BLaER1 (cell line): ENCODE data around the gene CD200R1.

Experiments
- H3K27ac ChIP-seq: shearing (Covaris generic); formaldehyde crosslinking; 2 replicates; pipeline ENCODE4 v1.8.1; 2022
- H3K27me3 ChIP-seq: shearing (Covaris generic); formaldehyde crosslinking; 2 replicates; pipeline ENCODE4 v1.8.1; 2022
- H3K36me3 ChIP-seq: shearing (Covaris generic); formaldehyde crosslinking; 2 replicates; pipeline ENCODE4 v1.8.1; 2022
- H3K4me1 ChIP-seq: shearing (Covaris generic); formaldehyde crosslinking; 2 replicates; pipeline ENCODE4 v1.8.1; 2022
- H3K4me2 ChIP-seq: shearing (Covaris generic); formaldehyde crosslinking; 2 replicates; pipeline ENCODE4 v1.8.1; 2022
- H3K4me3 ChIP-seq: shearing (Covaris generic); formaldehyde crosslinking; 2 replicates; pipeline ENCODE4 v1.8.1; 2022
- H3K9ac ChIP-seq: shearing (Covaris generic); formaldehyde crosslinking; 2 replicates; pipeline ENCODE4 v1.8.1; 2022
- H3K9me3 ChIP-seq: shearing (Covaris generic); formaldehyde crosslinking; 2 replicates; pipeline ENCODE4 v1.8.1; 2022
- H4K20me1 ChIP-seq: shearing (Covaris generic); formaldehyde crosslinking; 2 replicates; pipeline ENCODE4 v1.8.1; 2022
- Cebpa-rat ChIP-seq: shearing (Covaris generic); IDR thresholded peaks from 2 replicates; pipeline ENCODE4 v1.8.1; 2022

Gene CD200R1

DNA sequence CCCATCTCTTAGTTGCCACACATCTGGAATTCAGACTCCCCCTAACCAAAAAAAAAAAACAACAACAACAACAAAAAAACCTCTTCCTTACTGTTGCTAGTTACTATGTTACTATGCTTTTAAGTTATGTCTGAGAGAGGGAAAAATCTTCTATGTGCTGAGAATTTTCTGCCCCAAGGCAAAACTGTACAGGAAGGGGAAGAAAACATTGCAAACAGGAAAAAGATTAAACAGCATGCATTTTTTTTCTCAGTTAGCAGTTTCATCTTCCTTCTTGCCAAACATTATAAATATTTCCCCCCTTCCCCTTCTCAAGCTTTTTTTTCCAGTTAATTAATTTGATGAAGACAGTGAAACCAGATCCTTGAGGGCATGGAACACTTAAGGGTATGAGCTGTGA, 1.1 kb upstream of the CD200R1 start:
- no peak overlapping the region for H3K9ac ChIP-seq
- no peak for TF ChIP-seq Cebpa-rat
- no peaks in the 10 kb centered on the region for H4K20me1 ChIP-seq
- no peak overlapping the region for H3K4me3 ChIP-seq
- peaks cover 28% of the 10 kb centered on the region; the same call in 1 of the 2 replicates for H3K4me1 ChIP-seq
- H3K27me3 ChIP-seq = no peaks in the 10 kb centered on the region
- H3K4me2 ChIP-seq = no peak overlapping the region
- no peaks in the 10 kb centered on the region for H3K9me3 ChIP-seq
- H3K36me3 ChIP-seq = no peaks in the 10 kb centered on the region
- no peak overlapping the region for H3K27ac ChIP-seq

- no peak overlapping the region for H3K9ac ChIP-seq
- H3K36me3 ChIP-seq = no peaks in the 10 kb centered on the region
- no peaks in the 10 kb centered on the region for H3K9me3 ChIP-seq
- H3K27me3 ChIP-seq = no peaks in the 10 kb centered on the region
- no peak overlapping the region for H3K4me2 ChIP-seq
- TF ChIP-seq Cebpa-rat = no peak
- H3K27ac ChIP-seq = no peak overlapping the region
- H4K20me1 ChIP-seq = no peaks in the 10 kb centered on the region
- no peak overlapping the region for H3K4me3 ChIP-seq
- H3K4me1 ChIP-seq = peaks cover 28% of the 10 kb centered on the region; the same call in 1 of the 2 replicates
Observed at GRCh38 chr3:112974178-112974517, 755 bp downstream of the CD200R1 start.

DNA sequence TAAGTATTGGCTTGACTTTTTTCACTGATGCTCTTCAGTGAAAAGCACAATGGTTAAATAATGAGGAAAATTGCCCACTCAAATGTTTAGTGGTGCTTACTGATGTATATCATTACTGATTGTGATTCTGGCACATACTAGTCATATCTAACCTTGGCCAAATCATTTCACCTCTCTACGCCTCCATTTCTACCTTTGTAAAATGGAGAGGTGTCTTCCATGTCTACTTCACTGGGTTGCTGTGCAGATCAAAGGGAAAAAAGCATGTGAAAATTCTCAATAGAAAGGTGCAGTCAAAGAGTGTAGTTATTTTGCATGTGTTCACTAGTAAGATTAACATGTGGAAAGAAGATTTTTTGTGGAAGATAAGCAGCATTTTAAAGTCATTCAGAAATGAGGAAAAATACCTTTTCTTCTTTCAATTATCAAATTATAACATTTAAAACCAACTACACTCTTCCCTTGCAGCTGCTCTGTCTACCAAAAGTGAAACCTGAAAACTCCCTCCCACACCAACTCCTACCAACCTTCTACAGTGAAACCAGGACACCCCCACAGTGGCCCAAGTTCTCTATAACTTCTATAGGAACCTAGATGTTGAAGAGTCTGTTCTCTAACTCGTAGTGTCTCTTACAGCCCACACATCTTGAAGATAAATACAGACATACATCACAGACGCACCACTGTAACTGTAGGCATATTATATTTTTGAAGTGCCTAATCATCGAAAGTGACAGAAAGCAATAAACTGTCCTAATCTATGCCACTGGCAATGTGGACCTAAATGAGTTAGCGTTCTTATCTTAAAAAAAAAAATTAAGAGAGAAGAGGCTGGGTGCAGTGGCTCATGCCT, 1.4 kb downstream of the CD200R1 start:
- H3K4me2 ChIP-seq = no peak overlapping the region
- no peaks in the 10 kb centered on the region for H3K9me3 ChIP-seq
- no peaks in the 10 kb centered on the region for H3K36me3 ChIP-seq
- peaks cover 28% of the 10 kb centered on the region; the same call in 1 of the 2 replicates for H3K4me1 ChIP-seq
- no peaks in the 10 kb centered on the region for H3K27me3 ChIP-seq
- TF ChIP-seq Cebpa-rat = no peak
- H3K4me3 ChIP-seq = no peak overlapping the region
- no peak overlapping the region for H3K9ac ChIP-seq
- no peak overlapping the region for H3K27ac ChIP-seq
- no peaks in the 10 kb centered on the region for H4K20me1 ChIP-seq

DNA sequence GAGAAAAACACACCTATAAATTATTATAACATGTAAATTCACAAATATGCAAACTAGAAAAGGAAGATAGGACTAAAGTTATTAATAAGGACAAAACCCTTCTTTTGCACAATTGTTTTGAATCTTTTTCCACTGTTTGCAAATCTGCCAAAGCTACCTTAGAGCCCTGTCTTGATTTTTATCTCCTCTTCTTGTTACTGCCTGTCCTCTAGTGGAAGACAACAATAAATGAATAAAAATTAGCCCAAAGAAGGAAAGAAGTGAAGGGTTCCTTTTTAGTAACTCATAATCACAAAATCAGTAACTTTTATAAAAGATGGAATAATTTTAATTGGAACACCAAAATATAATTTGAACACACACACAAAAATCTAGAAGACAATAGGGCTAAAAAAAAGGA, 2.7 kb downstream of the CD200R1 start:
- TF ChIP-seq Cebpa-rat = no peak
- Histone ChIP-seq H4K20me1 (no peaks in the 10 kb centered on the region), H3K4me3 (no peak overlapping the region), H3K27me3 (no peaks in the 10 kb centered on the region), H3K9ac (no peak overlapping the region), H3K9me3 (no peaks in the 10 kb centered on the region), H3K4me1 (peaks cover 26% of the 10 kb centered on the region; the same call in 1 of the 2 replicates), H3K27ac (no peak overlapping the region), H3K36me3 (no peaks in the 10 kb centered on the region), H3K4me2 (no peak overlapping the region)

DNA sequence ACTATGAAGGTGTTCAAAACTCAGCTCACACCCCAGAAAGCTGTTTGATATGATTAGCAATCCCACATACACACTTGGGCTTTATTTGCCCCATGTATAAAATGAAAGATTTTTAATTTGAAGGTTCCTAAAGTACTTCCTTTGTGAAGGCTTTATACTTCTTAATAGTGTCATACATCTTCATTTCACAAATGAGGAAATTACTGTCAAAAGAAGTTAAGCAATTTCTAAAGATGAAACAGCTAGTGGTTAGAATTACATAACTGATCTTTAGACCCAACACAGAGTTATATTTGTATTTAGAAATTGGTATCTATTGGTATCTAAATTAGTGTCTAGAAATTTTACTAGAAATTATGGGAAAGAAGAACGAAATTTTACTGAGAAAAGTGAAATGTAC, 7.1 kb downstream of the CD200R1 start:
- no peak overlapping the region for H3K27ac ChIP-seq
- no peaks in the 10 kb centered on the region for H4K20me1 ChIP-seq
- H3K9me3 ChIP-seq = peaks cover 20% of the 10 kb centered on the region
- no peak overlapping the region for H3K9ac ChIP-seq
- H3K27me3 ChIP-seq = no peaks in the 10 kb centered on the region
- TF ChIP-seq Cebpa-rat = no peak
- no peak overlapping the region for H3K4me3 ChIP-seq
- no peaks in the 10 kb centered on the region for H3K4me1 ChIP-seq
- H3K36me3 ChIP-seq = no peaks in the 10 kb centered on the region
- H3K4me2 ChIP-seq = no peak overlapping the region

- no peak overlapping the region for H3K9ac ChIP-seq
- H4K20me1 ChIP-seq = no peaks in the 10 kb centered on the region
- peaks cover 24% of the 10 kb centered on the region for H3K9me3 ChIP-seq
- no peak for TF ChIP-seq Cebpa-rat
- H3K27me3 ChIP-seq = no peaks in the 10 kb centered on the region
- H3K4me1 ChIP-seq = no peaks in the 10 kb centered on the region
- H3K4me2 ChIP-seq = no peak overlapping the region
- H3K36me3 ChIP-seq = no peaks in the 10 kb centered on the region
- H3K4me3 ChIP-seq = no peak overlapping the region
- no peak overlapping the region for H3K27ac ChIP-seq
Observed at GRCh38 chr3:112967425-112967824, 7.5 kb downstream of the CD200R1 start.

DNA sequence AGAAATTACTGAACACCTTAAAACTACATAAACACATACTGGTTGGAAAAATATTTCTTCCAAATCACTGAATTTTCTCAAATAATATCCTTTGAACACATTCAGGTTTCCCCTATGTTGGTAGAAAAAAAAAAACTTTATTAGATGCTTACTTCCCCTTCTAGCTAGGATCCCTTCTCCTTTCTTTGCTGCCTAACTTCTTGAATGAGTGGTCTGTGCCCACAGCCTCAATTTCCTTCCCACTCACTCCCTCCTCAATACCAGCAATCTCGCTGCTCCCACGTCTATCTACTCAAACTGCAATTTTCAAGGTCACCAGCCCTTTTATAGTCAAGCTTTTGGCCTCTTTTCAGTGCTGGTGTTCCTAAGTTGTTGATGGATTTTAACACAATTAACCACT, 8.3 kb downstream of the CD200R1 start:
- no peak overlapping the region for H3K9ac ChIP-seq
- peaks cover 25% of the 10 kb centered on the region for H3K9me3 ChIP-seq
- no peak overlapping the region for H3K4me2 ChIP-seq
- H3K36me3 ChIP-seq = no peaks in the 10 kb centered on the region
- no peak for TF ChIP-seq Cebpa-rat
- no peak overlapping the region for H3K4me3 ChIP-seq
- no peaks in the 10 kb centered on the region for H3K27me3 ChIP-seq
- no peaks in the 10 kb centered on the region for H3K4me1 ChIP-seq
- H3K27ac ChIP-seq = no peak overlapping the region
- no peaks in the 10 kb centered on the region for H4K20me1 ChIP-seq

- H3K9me3 ChIP-seq = peaks cover 25% of the 10 kb centered on the region
- H3K27ac ChIP-seq = no peak overlapping the region
- no peak overlapping the region for H3K9ac ChIP-seq
- no peak overlapping the region for H3K4me2 ChIP-seq
- no peaks in the 10 kb centered on the region for H3K27me3 ChIP-seq
- TF ChIP-seq Cebpa-rat = no peak
- no peaks in the 10 kb centered on the region for H3K36me3 ChIP-seq
- H3K4me1 ChIP-seq = no peaks in the 10 kb centered on the region
- H4K20me1 ChIP-seq = no peaks in the 10 kb centered on the region
- no peak overlapping the region for H3K4me3 ChIP-seq
Observed at GRCh38 chr3:112965656-112966055, 9.2 kb downstream of the CD200R1 start.

DNA sequence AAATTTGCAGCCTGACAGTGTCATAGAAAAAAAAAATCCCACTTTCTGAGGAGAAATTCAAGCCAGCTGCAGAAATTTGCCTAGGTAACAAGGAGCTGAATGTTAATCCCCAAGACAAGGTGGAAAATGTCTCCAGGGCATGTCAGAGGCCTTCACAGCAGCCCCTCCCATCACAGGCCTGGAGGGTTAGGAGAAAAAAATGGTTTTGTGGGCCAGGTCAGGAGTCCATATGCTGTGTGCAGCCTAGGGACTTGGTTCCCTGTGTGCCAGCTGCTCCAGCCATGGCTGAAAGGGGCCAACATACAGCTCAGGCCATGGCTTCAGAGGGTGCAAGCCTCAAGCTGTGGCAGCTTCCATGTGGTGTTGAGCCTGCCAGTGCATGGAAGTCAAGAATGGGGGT, 11.2 kb downstream of the CD200R1 start:
- Histone ChIP-seq H3K4me1 (no peaks in the 10 kb centered on the region), H3K9me3 (peaks cover 25% of the 10 kb centered on the region), H4K20me1 (no peaks in the 10 kb centered on the region), H3K4me2 (no peak overlapping the region), H3K27ac (no peak overlapping the region), H3K9ac (no peak overlapping the region), H3K36me3 (no peaks in the 10 kb centered on the region), H3K27me3 (no peaks in the 10 kb centered on the region), H3K4me3 (no peak overlapping the region)
- TF ChIP-seq Cebpa-rat = no peak

GRCh38 chr3:112958811-112959560, 15.9 kb downstream of the CD200R1 start:
- Histone ChIP-seq H3K9ac (no peak overlapping the region), H3K4me1 (no peaks in the 10 kb centered on the region), H3K27ac (no peak overlapping the region), H3K4me3 (no peak overlapping the region), H3K4me2 (no peak overlapping the region), H3K36me3 (no peaks in the 10 kb centered on the region), H3K9me3 (peaks cover 16% of the 10 kb centered on the region), H4K20me1 (no peaks in the 10 kb centered on the region), H3K27me3 (no peaks in the 10 kb centered on the region)
- no peak for TF ChIP-seq Cebpa-rat
